ENCODE measurements around the gene ANAPC10. TPM values are rescaled to one million over a fixed set of nuclear protein-coding genes. Genes with fewer than 3 reads are reported as not detected.
A peak's percentile ranks its signal among the peaks of the same experiment; 100 is the strongest.

The ANAPC10 gene
- polyA plus RNA-seq, 2 of the 4 experiments (the other 2 are of a cell fraction), result 16.4 to 33.8 TPM

DNA sequence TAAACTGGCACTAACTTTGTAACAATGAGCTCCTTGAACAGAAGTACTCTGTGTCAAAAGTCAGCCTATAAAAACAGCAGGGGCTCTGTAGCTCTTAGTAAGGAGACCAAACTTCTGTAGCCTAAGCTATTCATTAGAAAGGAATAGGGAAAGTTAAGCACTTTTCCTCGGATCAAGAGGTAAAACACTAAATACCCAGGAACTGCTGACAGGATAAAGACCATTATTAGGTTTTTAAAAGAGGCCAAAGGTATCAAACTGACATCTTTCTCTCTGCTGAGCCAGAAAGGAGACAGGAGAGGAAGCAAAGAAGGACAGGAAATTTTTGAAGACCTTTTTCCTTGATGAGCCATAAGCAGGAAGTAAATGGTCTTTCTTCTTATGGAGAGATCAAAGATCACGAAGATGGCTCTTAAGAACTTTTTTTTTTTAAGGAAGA is 31.9 kb downstream of the ANAPC10 start:
- CTCF ChIA-PET, result no interaction called here
- Histone ChIP-seq H3K9me3 (no peaks in the 10 kb centered on the region), H3K27ac (peak overlapping the region; percentile 66 to 75), H3K4me1 (peaks cover 16% of the 10 kb centered on the region; the same call in 2 of the 3 replicates), H3K4me2 (peak overlapping the region; percentile 75), H3K4me3 (no peak overlapping the region)
- 5% methylated on average over 2 of the region's 2 CpGs for WGBS (ENCODE audit: missing lambda C conversion rate)
- TF ChIP-seq CBX8 (IDR thresholded peaks at IDR 0.05), result no peak
- no peak for TF ChIP-seq HDAC2 (IDR thresholded peaks at IDR 0.05)
- no peak for TF ChIP-seq JUNB (IDR thresholded peaks at IDR 0.05)
- no peak for TF ChIP-seq TP53 (CRISPR knock-in tag; IDR thresholded peaks at IDR 0.05)
- TF ChIP-seq FOXS1 (CRISPR knock-in tag; IDR thresholded peaks at IDR 0.05), result no peak
- TF ChIP-seq RCOR1 (IDR thresholded peaks at IDR 0.05; ENCODE audit: low read depth, low read length), result no peak
- TF ChIP-seq, protein P1, sequence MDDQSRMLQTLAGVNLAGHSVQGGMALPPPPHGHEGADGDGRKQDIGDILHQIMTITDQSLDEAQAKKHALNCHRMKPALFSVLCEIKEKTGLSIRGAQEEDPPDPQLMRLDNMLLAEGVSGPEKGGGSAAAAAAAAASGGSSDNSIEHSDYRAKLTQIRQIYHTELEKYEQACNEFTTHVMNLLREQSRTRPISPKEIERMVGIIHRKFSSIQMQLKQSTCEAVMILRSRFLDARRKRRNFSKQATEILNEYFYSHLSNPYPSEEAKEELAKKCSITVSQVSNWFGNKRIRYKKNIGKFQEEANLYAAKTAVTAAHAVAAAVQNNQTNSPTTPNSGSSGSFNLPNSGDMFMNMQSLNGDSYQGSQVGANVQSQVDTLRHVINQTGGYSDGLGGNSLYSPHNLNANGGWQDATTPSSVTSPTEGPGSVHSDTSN (IDR thresholded peaks at IDR 0.05), result no peak
- no peak for TF ChIP-seq CEBPB (IDR thresholded peaks at IDR 0.05)
- TF ChIP-seq CBX2 (IDR thresholded peaks at IDR 0.05; ENCODE audit: borderline replicate concordance, low read depth), result no peak
- TF ChIP-seq EP300 (IDR thresholded peaks at IDR 0.05), result no peak
- TF ChIP-seq, protein P2, sequence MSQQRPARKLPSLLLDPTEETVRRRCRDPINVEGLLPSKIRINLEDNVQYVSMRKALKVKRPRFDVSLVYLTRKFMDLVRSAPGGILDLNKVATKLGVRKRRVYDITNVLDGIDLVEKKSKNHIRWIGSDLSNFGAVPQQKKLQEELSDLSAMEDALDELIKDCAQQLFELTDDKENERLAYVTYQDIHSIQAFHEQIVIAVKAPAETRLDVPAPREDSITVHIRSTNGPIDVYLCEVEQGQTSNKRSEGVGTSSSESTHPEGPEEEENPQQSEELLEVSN (IDR thresholded peaks at IDR 0.05; ENCODE audit: borderline replicate concordance, low read depth), result no peak
- no peak for TF ChIP-seq RNF2 (IDR thresholded peaks at IDR 0.05; ENCODE audit: borderline replicate concordance, low read depth)
- TF ChIP-seq, protein P3, sequence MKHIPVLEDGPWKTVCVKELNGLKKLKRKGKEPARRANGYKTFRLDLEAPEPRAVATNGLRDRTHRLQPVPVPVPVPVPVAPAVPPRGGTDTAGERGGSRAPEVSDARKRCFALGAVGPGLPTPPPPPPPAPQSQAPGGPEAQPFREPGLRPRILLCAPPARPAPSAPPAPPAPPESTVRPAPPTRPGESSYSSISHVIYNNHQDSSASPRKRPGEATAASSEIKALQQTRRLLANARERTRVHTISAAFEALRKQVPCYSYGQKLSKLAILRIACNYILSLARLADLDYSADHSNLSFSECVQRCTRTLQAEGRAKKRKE (CRISPR knock-in tag; IDR thresholded peaks at IDR 0.05; ENCODE audit: low read depth), result no peak
- FAIRE-seq (no peak), ATAC-seq (peak in 1 of 2 experiments; percentile 49; a peak in 2 of 6 replicates), DNase-seq (ENCODE audit: low read depth in 1 of 2, low spot score in 1 of 2) (peak in 1 of 2 experiments; percentile 29)
- POLR2A ChIA-PET, result no interaction called here

DNA sequence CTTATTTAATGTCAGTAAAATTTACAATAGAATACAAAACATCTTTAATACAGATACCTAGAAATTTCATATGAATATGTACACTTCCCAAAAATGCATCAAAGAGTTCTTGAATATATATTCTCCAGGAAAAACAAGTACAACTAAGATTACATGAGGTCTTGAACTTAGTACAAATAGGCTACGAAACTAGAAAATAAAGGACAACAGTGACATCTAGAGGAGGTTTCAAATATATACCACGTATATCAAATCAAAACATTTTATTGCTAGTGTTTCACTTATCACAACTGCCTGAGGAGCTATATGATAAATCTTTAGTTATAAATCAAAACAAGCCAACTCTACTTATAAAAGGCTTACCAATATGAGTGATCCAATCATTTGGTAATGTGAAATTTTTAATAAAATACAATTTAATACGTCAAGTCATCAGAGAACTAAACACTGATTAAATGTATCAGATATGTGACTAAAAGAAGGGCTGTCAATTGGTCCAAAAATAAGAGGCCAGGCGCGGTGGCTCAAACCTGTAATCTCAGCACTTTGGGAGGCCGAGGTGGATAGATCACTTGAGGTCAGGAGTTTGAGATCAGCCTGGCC is 36.6 kb downstream of the ANAPC10 start:
- Histone ChIP-seq H3K27ac (no peak overlapping the region), H3K4me3 (no peak overlapping the region), H3K9me3 (no peaks in the 10 kb centered on the region), H3K4me2 (no peak overlapping the region), H3K4me1 (peaks cover 12% of the 10 kb centered on the region; the same call in 2 of the 3 replicates)
- ATAC-seq (peak in 1 of 2 experiments; percentile 74; a peak in 3 of 6 replicates), DNase-seq (ENCODE audit: low read depth in 1 of 2, low spot score in 1 of 2) (peak in 1 of 2 experiments; percentile 57), FAIRE-seq (peak; percentile 7)
- WGBS (ENCODE audit: missing lambda C conversion rate), result 23% methylated on average over 6 of the region's 6 CpGs
- no peak for TF ChIP-seq KDM1A (IDR thresholded peaks at IDR 0.05; ENCODE audit: low read depth)
- TF ChIP-seq, protein P4, sequence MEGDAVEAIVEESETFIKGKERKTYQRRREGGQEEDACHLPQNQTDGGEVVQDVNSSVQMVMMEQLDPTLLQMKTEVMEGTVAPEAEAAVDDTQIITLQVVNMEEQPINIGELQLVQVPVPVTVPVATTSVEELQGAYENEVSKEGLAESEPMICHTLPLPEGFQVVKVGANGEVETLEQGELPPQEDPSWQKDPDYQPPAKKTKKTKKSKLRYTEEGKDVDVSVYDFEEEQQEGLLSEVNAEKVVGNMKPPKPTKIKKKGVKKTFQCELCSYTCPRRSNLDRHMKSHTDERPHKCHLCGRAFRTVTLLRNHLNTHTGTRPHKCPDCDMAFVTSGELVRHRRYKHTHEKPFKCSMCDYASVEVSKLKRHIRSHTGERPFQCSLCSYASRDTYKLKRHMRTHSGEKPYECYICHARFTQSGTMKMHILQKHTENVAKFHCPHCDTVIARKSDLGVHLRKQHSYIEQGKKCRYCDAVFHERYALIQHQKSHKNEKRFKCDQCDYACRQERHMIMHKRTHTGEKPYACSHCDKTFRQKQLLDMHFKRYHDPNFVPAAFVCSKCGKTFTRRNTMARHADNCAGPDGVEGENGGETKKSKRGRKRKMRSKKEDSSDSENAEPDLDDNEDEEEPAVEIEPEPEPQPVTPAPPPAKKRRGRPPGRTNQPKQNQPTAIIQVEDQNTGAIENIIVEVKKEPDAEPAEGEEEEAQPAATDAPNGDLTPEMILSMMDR (IDR thresholded peaks at IDR 0.05), result peak; percentile 55
- peak; percentile 61 to 63; a peak in 4 of 5 replicates for TF ChIP-seq RAD21 (conservative IDR thresholded peaks at IDR 0.05 in 1 of 2, IDR thresholded peaks at IDR 0.05 in 1 of 2)
- TF ChIP-seq EP300 (IDR thresholded peaks at IDR 0.05), result no peak
- TF ChIP-seq SMC3 (IDR thresholded peaks at IDR 0.05), result peak; percentile 53
- TF ChIP-seq, protein P5, sequence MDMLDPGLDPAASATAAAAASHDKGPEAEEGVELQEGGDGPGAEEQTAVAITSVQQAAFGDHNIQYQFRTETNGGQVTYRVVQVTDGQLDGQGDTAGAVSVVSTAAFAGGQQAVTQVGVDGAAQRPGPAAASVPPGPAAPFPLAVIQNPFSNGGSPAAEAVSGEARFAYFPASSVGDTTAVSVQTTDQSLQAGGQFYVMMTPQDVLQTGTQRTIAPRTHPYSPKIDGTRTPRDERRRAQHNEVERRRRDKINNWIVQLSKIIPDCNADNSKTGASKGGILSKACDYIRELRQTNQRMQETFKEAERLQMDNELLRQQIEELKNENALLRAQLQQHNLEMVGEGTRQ (IDR thresholded peaks at IDR 0.05), result no peak
- no peak for TF ChIP-seq JUNB (IDR thresholded peaks at IDR 0.05)
- TF ChIP-seq FOSL2 (IDR thresholded peaks at IDR 0.05), result no peak
- TF ChIP-seq FOSL2 (CRISPR knock-in tag; IDR thresholded peaks at IDR 0.05), result no peak
- no peak for TF ChIP-seq EHF (CRISPR knock-in tag; IDR thresholded peaks at IDR 0.05)
- no peak for TF ChIP-seq PHF8 (IDR thresholded peaks at IDR 0.05; ENCODE audit: borderline replicate concordance, low read depth)
- TF ChIP-seq JUN (IDR thresholded peaks at IDR 0.05), result no peak
- CTCF ChIA-PET, result interaction anchor here (0.6 to 1.6 kb wide), 15 partner anchors 9 to 1599 kb away, joined by 3 to 6 read pairs (median 3); no protein-coding TSS in a partner anchor
- POLR2A ChIA-PET, result no interaction called here
